Measurements from ENCODE around the gene ATP12A. TPM values are rescaled to one million over a fixed set of nuclear protein-coding genes. Genes with fewer than 3 reads are reported as not detected.

Gene ATP12A
- total RNA-seq, 1 experiment from 2014 or later, result not detected

GRCh38 chr13:24668511-24668910 is 11.7 kb upstream of the ATP12A start:
- ChIA-PET POLR2A (no interaction called here), CTCF (no interaction called here)
- no peaks in the 10 kb centered on the region for H3K27me3 ChIP-seq (ENCODE audit: control insufficient read depth, insufficient read depth, low read length)
- intact Hi-C loops (cut with micrococcal nuclease; ENCODE audit: unreplicated experiment), result no loop called here
- no peak for DNase-seq (ENCODE audit: low read depth, low spot score)
- TF ChIP-seq, protein P1, sequence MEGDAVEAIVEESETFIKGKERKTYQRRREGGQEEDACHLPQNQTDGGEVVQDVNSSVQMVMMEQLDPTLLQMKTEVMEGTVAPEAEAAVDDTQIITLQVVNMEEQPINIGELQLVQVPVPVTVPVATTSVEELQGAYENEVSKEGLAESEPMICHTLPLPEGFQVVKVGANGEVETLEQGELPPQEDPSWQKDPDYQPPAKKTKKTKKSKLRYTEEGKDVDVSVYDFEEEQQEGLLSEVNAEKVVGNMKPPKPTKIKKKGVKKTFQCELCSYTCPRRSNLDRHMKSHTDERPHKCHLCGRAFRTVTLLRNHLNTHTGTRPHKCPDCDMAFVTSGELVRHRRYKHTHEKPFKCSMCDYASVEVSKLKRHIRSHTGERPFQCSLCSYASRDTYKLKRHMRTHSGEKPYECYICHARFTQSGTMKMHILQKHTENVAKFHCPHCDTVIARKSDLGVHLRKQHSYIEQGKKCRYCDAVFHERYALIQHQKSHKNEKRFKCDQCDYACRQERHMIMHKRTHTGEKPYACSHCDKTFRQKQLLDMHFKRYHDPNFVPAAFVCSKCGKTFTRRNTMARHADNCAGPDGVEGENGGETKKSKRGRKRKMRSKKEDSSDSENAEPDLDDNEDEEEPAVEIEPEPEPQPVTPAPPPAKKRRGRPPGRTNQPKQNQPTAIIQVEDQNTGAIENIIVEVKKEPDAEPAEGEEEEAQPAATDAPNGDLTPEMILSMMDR (IDR thresholded peaks at IDR 0.05), result no peak
- TF ChIP-seq POLR2AphosphoS5 (IDR thresholded peaks at IDR 0.05; ENCODE audit: low read depth, low read length), result no peak
- no peak for TF ChIP-seq TCF7L2 (IDR thresholded peaks at IDR 0.05; ENCODE audit: low read depth, low read length)
- TF ChIP-seq SIN3A (IDR thresholded peaks at IDR 0.05; ENCODE audit: borderline replicate concordance, insufficient read depth, low read depth, low read length), result no peak
- H3K4me1 ChIP-seq (ENCODE audit: control insufficient read depth, insufficient read depth, low read length), result peaks cover 6% of the 10 kb centered on the region; the same call in 1 of the 2 replicates
- no peak overlapping the region for H3K27ac ChIP-seq (ENCODE audit: low read length)
- no TSS peak for BruUV-seq (replicated peaks)
- no peaks in the 10 kb centered on the region for H3K36me3 ChIP-seq (ENCODE audit: control insufficient read depth, insufficient read depth, low read length)
- ATAC-seq, result no peak
- in situ Hi-C loops (cut with HindIII; ENCODE audit: low pct_unique_long_range_greater_than_20kb, low sequenced_read_pairs), result no loop called here
- no peak overlapping the region for H3K4me3 ChIP-seq (ENCODE audit: low read depth in 2 of 2, low read length in 2 of 2)
- H3K9me3 ChIP-seq (ENCODE audit: control insufficient read depth, insufficient read depth, low read depth, low read length), result no peaks in the 10 kb centered on the region

GRCh38 chr13:24668955-24669582 is 11.1 kb upstream of the ATP12A start:
- ATAC-seq (no peak), DNase-seq (ENCODE audit: low read depth, low spot score) (no peak)
- H3K4me3 ChIP-seq (ENCODE audit: low read depth in 2 of 2, low read length in 2 of 2), result no peak overlapping the region
- H3K36me3 ChIP-seq (ENCODE audit: control insufficient read depth, insufficient read depth, low read length), result no peaks in the 10 kb centered on the region
- TF ChIP-seq POLR2AphosphoS5 (IDR thresholded peaks at IDR 0.05; ENCODE audit: low read depth, low read length) (no peak), SIN3A (IDR thresholded peaks at IDR 0.05; ENCODE audit: borderline replicate concordance, insufficient read depth, low read depth, low read length) (no peak), TCF7L2 (IDR thresholded peaks at IDR 0.05; ENCODE audit: low read depth, low read length) (no peak), REST (IDR thresholded peaks at IDR 0.05; ENCODE audit: insufficient read depth in 1 of 2, low read depth in 2 of 2, low read length in 1 of 2) (no peak)
- TF ChIP-seq, protein P1 (IDR thresholded peaks at IDR 0.05), result no peak
- intact Hi-C loops (cut with micrococcal nuclease; ENCODE audit: unreplicated experiment), result no loop called here
- no peaks in the 10 kb centered on the region for H3K9me3 ChIP-seq (ENCODE audit: control insufficient read depth, insufficient read depth, low read depth, low read length)
- POLR2A ChIA-PET, result no interaction called here
- peaks cover 6% of the 10 kb centered on the region; the same call in 1 of the 2 replicates for H3K4me1 ChIP-seq (ENCODE audit: control insufficient read depth, insufficient read depth, low read length)
- no TSS peak for BruUV-seq (replicated peaks)
- CTCF ChIA-PET, result no interaction called here
- no peak overlapping the region for H3K27ac ChIP-seq (ENCODE audit: low read length)
- in situ Hi-C loops (cut with HindIII; ENCODE audit: low pct_unique_long_range_greater_than_20kb, low sequenced_read_pairs), result no loop called here
- H3K27me3 ChIP-seq (ENCODE audit: control insufficient read depth, insufficient read depth, low read length), result no peaks in the 10 kb centered on the region
